ENCODE data around the gene CUL4A.

- no peak for TF ChIP-seq EZH2 (IDR thresholded peaks at IDR 0.05; ENCODE audit: insufficient read depth, low read length)
- no peak for TF ChIP-seq CTCF (IDR thresholded peaks at IDR 0.05; ENCODE audit: insufficient read depth, low read depth, low read length)
Observed at GRCh38 chr13:113205428-113205931, 3.9 kb upstream of the CUL4A start.
